OCI-LY1 (cell line): ENCODE data around the gene PAPSS2.

Source experiments
- CTCF ChIP-seq: fragments of 200-600 bp; sonication (generic), shearing (Covaris generic); IDR thresholded peaks from 2 replicates; pipeline ENCODE4 v1.5.1; 2017; ENCODE audit warnings: mild to moderate bottlenecking, antibody characterized with exemption, low read length, moderate library complexity, mixed read lengths
- EZH2 ChIP-seq: fragments of 200-600 bp; sonication (generic), shearing (Covaris generic); IDR thresholded peaks from 2 replicates; pipeline ENCODE4 v1.8.0; 2017; ENCODE audit warnings: borderline replicate concordance, mixed run types, mild to moderate bottlenecking, antibody characterized with exemption, low read length, moderate library complexity, mixed read lengths

- TF ChIP-seq EZH2, result no peak
- no peak for TF ChIP-seq CTCF
These were observed 45.9 kb upstream of the PAPSS2 start for GRCh38 chr10:87613751-87614150.
